PC-9 (cell line): ENCODE measurements around the gene GLI1. TPM values are rescaled to one million over a fixed set of nuclear protein-coding genes. Genes with fewer than 3 reads are reported as not detected.
"Not testable (repeated sequence)": the region's sequence is repeated elsewhere in the genome, so short reads cannot be mapped to it uniquely, and the experiment has no call there.

Experiments used
- BruUV-seq: library from RNA; stranded (reverse); fragments of 400-500 nt; replicated peaks from 2 replicates; lab custom pipeline; 2021; lab: Mats Ljungman, UMichigan
- CTCF ChIA-PET: fragments of 300-600 bp; sonication (Branson Sonifier 250); formaldehyde crosslinking; loops from one replicate; lab custom pipeline; 2022; ENCODE audit warnings: antibody characterized with exemption; lab: Charles Lee
- POLR2A ChIA-PET: fragments of 300-600 bp; sonication (Branson Sonifier 250); formaldehyde crosslinking; loops from one replicate; lab custom pipeline; 2022; ENCODE audit warnings: antibody characterized with exemption; ENCODE audit not compliant: unreplicated experiment; lab: Charles Lee
- DNase-seq, 2 experiments: peaks; one replicate each; pipeline versions ENCODE4 v3.0.0 to v3.0.0-alpha.2; 2015 to 2022; ENCODE audit warnings: mixed read lengths in 1 of 2
- H2AFZ ChIP-seq: fragments of 200-600 bp; sonication (generic); 2 replicates; pipeline ENCODE4 v1.8.1; 2017; ENCODE audit warnings: antibody characterized with exemption
- H3F3A ChIP-seq: fragments of 200-600 bp; sonication (generic); 2 replicates; pipeline ENCODE4 v1.8.1; 2017; ENCODE audit warnings: antibody characterized with exemption, mild to moderate bottlenecking, low read depth; ENCODE audit not compliant: insufficient read depth
- H3K27ac ChIP-seq: fragments of 200-600 bp; sonication (generic); 2 replicates; pipeline ENCODE4 v1.6.1; 2016; ENCODE audit warnings: mixed run types
- H3K27me3 ChIP-seq: fragments of 200-600 bp; sonication (generic); 2 replicates; pipeline ENCODE4 v1.6.1; 2016; ENCODE audit warnings: low read depth, mixed run types; ENCODE audit not compliant: insufficient read depth
- H3K36me3 ChIP-seq: fragments of 200-600 bp; sonication (generic); 2 replicates; pipeline ENCODE4 v1.6.1; 2016; ENCODE audit warnings: low read depth, mixed run types
- H3K4me1 ChIP-seq: fragments of 200-600 bp; sonication (generic); replicated peaks from 2 replicates; pipeline ENCODE4 v1.6.1; 2016; ENCODE audit warnings: mixed run types; ENCODE audit not compliant: insufficient read depth
- H3K4me2 ChIP-seq: fragments of 200-600 bp; sonication (generic); 2 replicates; pipeline ENCODE4 v1.6.1; 2017; ENCODE audit warnings: mixed run types
- H3K4me3 ChIP-seq: fragments of 200-600 bp; sonication (generic); 2 replicates; pipeline ENCODE4 v1.6.1; 2016; ENCODE audit warnings: mixed run types
- H3K79me2 ChIP-seq: fragments of 200-600 bp; sonication (generic); 2 replicates; pipeline ENCODE4 v1.6.1; 2017; ENCODE audit warnings: low read depth, mixed run types
- H3K9me2 ChIP-seq: fragments of 200-600 bp; sonication (generic); 2 replicates; pipeline ENCODE4 v1.8.1; 2017; ENCODE audit warnings: mild to moderate bottlenecking; ENCODE audit not compliant: insufficient read depth
- H3K9me3 ChIP-seq: fragments of 200-600 bp; sonication (generic); 2 replicates; pipeline ENCODE4 v1.8.1; 2016; ENCODE audit warnings: low read depth; ENCODE audit not compliant: insufficient read depth
- H4K20me1 ChIP-seq: fragments of 200-600 bp; sonication (generic); 2 replicates; pipeline ENCODE4 v1.8.1; 2017; ENCODE audit not compliant: insufficient read depth
- CTCF ChIP-seq: fragments of 200-600 bp; sonication (generic); conservative IDR thresholded peaks from 2 replicates; pipeline ENCODE4 v1.6.1; 2017; ENCODE audit warnings: mixed run types, antibody characterized with exemption, mild to moderate bottlenecking, moderate library complexity
- EZH2 ChIP-seq: fragments of 200-600 bp; sonication (generic); IDR thresholded peaks from 2 replicates; pipeline ENCODE4 v1.8.0; 2017; ENCODE audit warnings: antibody characterized with exemption, low read depth
- intact Hi-C: fragments of 100-400 bp; cut with micrococcal nuclease; formaldehyde crosslinking; loops from one replicate; pipeline ENCODE4 v1.10.0; 2022; ENCODE audit not compliant: unreplicated experiment
- total RNA-seq: library from RNA; stranded (reverse); gene quantifications from 2 replicates; pipeline ENCODE4 v1.2.3, GENCODE V29; 2021

Gene GLI1
- total RNA-seq, 1 experiment from 2014 or later: not detected

DNA sequence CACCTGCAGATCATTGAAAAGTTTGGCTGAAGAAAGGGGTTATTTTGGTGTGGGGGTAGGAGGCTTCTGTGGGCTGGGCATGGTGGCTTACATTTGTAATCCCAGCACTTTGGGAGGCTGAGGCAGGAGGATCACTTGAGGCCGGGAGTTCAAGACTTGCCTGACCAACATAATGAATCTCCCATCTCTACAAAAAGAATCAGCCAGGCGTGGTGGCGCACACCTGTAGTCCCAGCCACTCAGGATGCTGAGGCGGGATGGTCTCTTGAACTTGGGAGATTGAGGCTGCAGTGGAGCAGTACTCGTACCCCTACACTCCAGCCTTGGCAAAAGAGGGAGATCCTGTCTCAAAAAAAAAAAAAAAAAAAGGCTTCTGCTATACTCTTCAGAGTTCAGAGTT lies 53.7 kb downstream of the GLI1 start:
- DNase-seq: no peak
- no peaks in the 10 kb centered on the region for H3K9me2 ChIP-seq
- POLR2A ChIA-PET: interaction anchor here (0.7 kb wide), 1 partner anchor 1512 kb away, joined by 4 read pairs; no protein-coding TSS in a partner anchor
- H3K27ac ChIP-seq: no peak overlapping the region
- H3K79me2 ChIP-seq: peaks cover 20% of the 10 kb centered on the region
- H3K27me3 ChIP-seq: no peaks in the 10 kb centered on the region
- CTCF ChIA-PET: no interaction called here
- H3K4me3 ChIP-seq: no peak overlapping the region
- no peak overlapping the region for H2AFZ ChIP-seq
- H3K36me3 ChIP-seq: peaks cover 63% of the 10 kb centered on the region
- intact Hi-C loops: no loop called here
- peaks cover 86% of the 10 kb centered on the region for H4K20me1 ChIP-seq
- no peak for TF ChIP-seq EZH2
- H3K4me1 ChIP-seq: peaks cover 4% of the 10 kb centered on the region
- H3K9me3 ChIP-seq: no peaks in the 10 kb centered on the region
- H3F3A ChIP-seq: peaks cover 83% of the 10 kb centered on the region
- no TSS peak for BruUV-seq
- no peak overlapping the region for H3K4me2 ChIP-seq

GRCh38 chr12:57513677-57514076 lies 54.1 kb downstream of the GLI1 start:
- BruUV-seq, H3K27ac ChIP-seq, intact Hi-C loops, H3K9me3 ChIP-seq, H2AFZ ChIP-seq, DNase-seq, H3K4me2 ChIP-seq, H3K27me3 ChIP-seq, H3K9me2 ChIP-seq, H3K4me3 ChIP-seq, H3K4me1 ChIP-seq: not testable (repeated sequence)
- peaks cover 84% of the 10 kb centered on the region for H3F3A ChIP-seq
- ChIA-PET CTCF (interaction anchor here (0.6 kb wide), 1 partner anchor 272 kb away, joined by 4 read pairs; no protein-coding TSS in a partner anchor), POLR2A (interaction anchor here (0.7 kb wide), 1 partner anchor 1511 kb away, joined by 4 read pairs; no protein-coding TSS in a partner anchor)
- H3K36me3 ChIP-seq: peaks cover 67% of the 10 kb centered on the region
- peaks cover 24% of the 10 kb centered on the region for H3K79me2 ChIP-seq
- H4K20me1 ChIP-seq: peaks cover 86% of the 10 kb centered on the region

DNA sequence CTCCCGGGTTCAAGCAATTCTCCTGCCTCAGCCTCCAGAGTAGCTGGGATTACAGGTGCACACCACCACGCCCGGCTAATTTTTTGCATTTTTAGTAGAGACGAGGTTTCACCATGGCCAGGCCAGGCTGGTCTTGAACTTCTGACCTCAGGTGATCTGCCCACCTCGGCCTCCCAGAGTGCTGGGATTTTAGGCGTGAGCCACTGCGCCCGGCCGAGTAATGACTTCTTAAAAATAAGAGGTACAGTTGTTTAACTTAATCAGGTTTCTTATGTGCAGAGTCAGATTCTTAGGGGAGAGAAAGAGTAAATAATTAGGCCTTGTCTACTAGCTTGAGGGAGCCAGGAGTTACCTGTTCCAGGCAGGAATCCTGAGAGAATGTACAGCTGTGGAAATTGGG lies 54.7 kb downstream of the GLI1 start:
- peaks cover 79% of the 10 kb centered on the region for H3F3A ChIP-seq

GRCh38 chr12:57514720-57515407 lies 55.3 kb downstream of the GLI1 start:
- no peak overlapping the region for H2AFZ ChIP-seq
- H3K9me2 ChIP-seq: no peaks in the 10 kb centered on the region
- H3K27me3 ChIP-seq: no peaks in the 10 kb centered on the region
- no peak overlapping the region for H3K27ac ChIP-seq
- no peak for TF ChIP-seq CTCF
- TF ChIP-seq EZH2: no peak
- no peak overlapping the region for H3K4me3 ChIP-seq
- H3K79me2 ChIP-seq: peaks cover 36% of the 10 kb centered on the region
- peaks cover 82% of the 10 kb centered on the region for H3F3A ChIP-seq
- H3K9me3 ChIP-seq: no peaks in the 10 kb centered on the region
- H4K20me1 ChIP-seq: peaks cover 86% of the 10 kb centered on the region
- BruUV-seq: no TSS peak
- DNase-seq: no peak
- H3K4me2 ChIP-seq: no peak overlapping the region
- intact Hi-C loops: no loop called here
- peaks cover 12% of the 10 kb centered on the region for H3K4me1 ChIP-seq
- H3K36me3 ChIP-seq: peaks cover 78% of the 10 kb centered on the region
- CTCF ChIA-PET: no interaction called here
- POLR2A ChIA-PET: interaction anchor here (0.6 kb wide), 1 partner anchor 266 kb away, joined by 4 read pairs; no protein-coding TSS in a partner anchor

More for the DNA sequence above, 54.7 kb downstream of the GLI1 start:
- intact Hi-C loops, H3K4me2 ChIP-seq, H3K9me3 ChIP-seq, H3K27ac ChIP-seq, H3K9me2 ChIP-seq, DNase-seq, H3K27me3 ChIP-seq, BruUV-seq, H3K4me3 ChIP-seq, H2AFZ ChIP-seq: not testable (repeated sequence)
- ChIA-PET CTCF (interaction anchor here (0.6 kb wide), 1 partner anchor 272 kb away, joined by 4 read pairs; no protein-coding TSS in a partner anchor), POLR2A (interaction anchor here (0.5 to 0.7 kb wide), 2 partner anchors 12 to 1511 kb away, joined by 4 to 7 read pairs; no protein-coding TSS in a partner anchor)
- H3K79me2 ChIP-seq: peaks cover 30% of the 10 kb centered on the region
- H3K4me1 ChIP-seq: peaks cover 12% of the 10 kb centered on the region
- H3K36me3 ChIP-seq: peaks cover 73% of the 10 kb centered on the region
- peaks cover 86% of the 10 kb centered on the region for H4K20me1 ChIP-seq
